Glutamatergic neuron (in vitro differentiated cells): ENCODE data around the gene MATK. TPM values are rescaled to one million over a fixed set of nuclear protein-coding genes. Genes with fewer than 3 reads are reported as not detected.

Experiments
- DNase-seq: peaks from one replicate; pipeline ENCODE4 v3.0.0; 2022
- H3K27ac Mint-ChIP-seq: one replicate; pipeline ENCODE4 v1.8.0; 2020; ENCODE audit warnings: mild to moderate bottlenecking, mixed read lengths, inconsistent platforms; ENCODE audit not compliant: unreplicated experiment
- H3K27me3 Mint-ChIP-seq: one replicate; pipeline ENCODE4 v1.8.0; 2020; ENCODE audit warnings: mild to moderate bottlenecking, moderate library complexity, mixed read lengths, inconsistent platforms; ENCODE audit not compliant: unreplicated experiment
- H3K36me3 Mint-ChIP-seq: one replicate; pipeline ENCODE4 v1.8.0; 2020; ENCODE audit warnings: mild to moderate bottlenecking, mixed read lengths, inconsistent platforms; ENCODE audit not compliant: unreplicated experiment
- H3K4me1 Mint-ChIP-seq: one replicate; pipeline ENCODE4 v1.8.0; 2020; ENCODE audit warnings: mild to moderate bottlenecking, low read depth, mixed read lengths, inconsistent platforms; ENCODE audit not compliant: unreplicated experiment
- H3K4me3 Mint-ChIP-seq: one replicate; pipeline ENCODE4 v1.8.0; 2020; ENCODE audit warnings: mild to moderate bottlenecking, mixed read lengths, inconsistent platforms; ENCODE audit not compliant: unreplicated experiment
- H3K9me3 Mint-ChIP-seq: one replicate; pipeline ENCODE4 v1.8.0; 2020; ENCODE audit warnings: mild to moderate bottlenecking, moderate library complexity, mixed read lengths, inconsistent platforms; ENCODE audit not compliant: unreplicated experiment
- total RNA-seq: library from RNA; stranded (reverse); fragmentation: NEBNext Ultra II Directional; extraction: Animal tissue kit (Norgen Biotek cat#: 25700); gene quantifications from one replicate; pipeline ENCODE4 v1.2.1, GENCODE V29; 2021; ENCODE audit not compliant: unreplicated experiment
- TF ChIP-seq, protein P1 (sequence below): fragments of 200-600 bp; sonication (generic); IDR thresholded peaks from one replicate; pipeline ENCODE4 v1.5.0; 2021; ENCODE audit not compliant: partially characterized antibody, unreplicated experiment

MATK gene
- total RNA-seq, 1 donor from 2014 or later = not detected

DNA sequence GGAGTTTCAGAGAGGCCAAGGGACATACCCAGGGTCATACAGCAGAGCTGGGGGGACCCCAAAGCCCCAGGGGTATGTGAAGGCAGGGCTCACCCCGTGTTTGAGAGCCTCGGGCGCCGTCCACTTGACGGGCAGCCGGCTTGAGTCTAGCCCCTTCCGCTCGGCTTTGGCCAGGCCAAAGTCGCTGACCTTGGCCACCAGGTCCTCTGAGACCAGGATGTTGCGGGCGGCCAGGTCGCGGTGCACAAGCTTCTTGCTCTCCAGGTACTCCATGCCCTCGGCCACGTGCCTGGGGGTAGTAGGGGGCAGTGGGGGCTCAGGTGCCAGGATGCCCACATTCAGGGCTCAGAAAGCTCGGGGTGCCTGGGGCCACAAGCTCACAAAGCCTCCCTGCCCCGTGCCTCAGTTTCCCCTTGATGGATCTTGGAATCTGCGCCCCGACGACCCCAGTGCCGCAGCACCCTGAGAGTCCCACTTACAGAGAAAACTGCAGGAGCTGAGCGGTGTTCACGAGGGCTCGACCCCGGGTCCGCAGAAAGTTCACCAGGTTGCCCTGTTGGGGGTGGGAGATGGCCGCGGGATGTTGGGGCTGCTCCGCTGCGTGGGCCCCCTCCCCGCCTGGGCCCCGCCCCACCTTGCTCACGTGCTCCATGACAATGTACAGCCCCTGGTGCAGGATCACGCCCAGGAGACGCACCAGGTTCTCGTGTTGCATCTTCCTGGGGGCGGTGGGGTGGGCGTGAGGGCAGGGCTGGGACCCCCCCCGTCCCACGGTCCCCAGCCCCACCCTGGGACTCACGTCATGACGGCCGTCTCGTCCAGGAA, 7.1 kb downstream of the MATK start:
- H3K36me3 Mint-ChIP-seq = peaks cover 13% of the 10 kb centered on the region
- H3K27me3 Mint-ChIP-seq = peaks cover 20% of the 10 kb centered on the region
- TF ChIP-seq, protein P1, sequence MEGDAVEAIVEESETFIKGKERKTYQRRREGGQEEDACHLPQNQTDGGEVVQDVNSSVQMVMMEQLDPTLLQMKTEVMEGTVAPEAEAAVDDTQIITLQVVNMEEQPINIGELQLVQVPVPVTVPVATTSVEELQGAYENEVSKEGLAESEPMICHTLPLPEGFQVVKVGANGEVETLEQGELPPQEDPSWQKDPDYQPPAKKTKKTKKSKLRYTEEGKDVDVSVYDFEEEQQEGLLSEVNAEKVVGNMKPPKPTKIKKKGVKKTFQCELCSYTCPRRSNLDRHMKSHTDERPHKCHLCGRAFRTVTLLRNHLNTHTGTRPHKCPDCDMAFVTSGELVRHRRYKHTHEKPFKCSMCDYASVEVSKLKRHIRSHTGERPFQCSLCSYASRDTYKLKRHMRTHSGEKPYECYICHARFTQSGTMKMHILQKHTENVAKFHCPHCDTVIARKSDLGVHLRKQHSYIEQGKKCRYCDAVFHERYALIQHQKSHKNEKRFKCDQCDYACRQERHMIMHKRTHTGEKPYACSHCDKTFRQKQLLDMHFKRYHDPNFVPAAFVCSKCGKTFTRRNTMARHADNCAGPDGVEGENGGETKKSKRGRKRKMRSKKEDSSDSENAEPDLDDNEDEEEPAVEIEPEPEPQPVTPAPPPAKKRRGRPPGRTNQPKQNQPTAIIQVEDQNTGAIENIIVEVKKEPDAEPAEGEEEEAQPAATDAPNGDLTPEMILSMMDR = no peak
- H3K27ac Mint-ChIP-seq = no peak overlapping the region
- H3K9me3 Mint-ChIP-seq = peaks cover 11% of the 10 kb centered on the region
- no peak for DNase-seq
- no peak overlapping the region for H3K4me3 Mint-ChIP-seq
- no peaks in the 10 kb centered on the region for H3K4me1 Mint-ChIP-seq

DNA sequence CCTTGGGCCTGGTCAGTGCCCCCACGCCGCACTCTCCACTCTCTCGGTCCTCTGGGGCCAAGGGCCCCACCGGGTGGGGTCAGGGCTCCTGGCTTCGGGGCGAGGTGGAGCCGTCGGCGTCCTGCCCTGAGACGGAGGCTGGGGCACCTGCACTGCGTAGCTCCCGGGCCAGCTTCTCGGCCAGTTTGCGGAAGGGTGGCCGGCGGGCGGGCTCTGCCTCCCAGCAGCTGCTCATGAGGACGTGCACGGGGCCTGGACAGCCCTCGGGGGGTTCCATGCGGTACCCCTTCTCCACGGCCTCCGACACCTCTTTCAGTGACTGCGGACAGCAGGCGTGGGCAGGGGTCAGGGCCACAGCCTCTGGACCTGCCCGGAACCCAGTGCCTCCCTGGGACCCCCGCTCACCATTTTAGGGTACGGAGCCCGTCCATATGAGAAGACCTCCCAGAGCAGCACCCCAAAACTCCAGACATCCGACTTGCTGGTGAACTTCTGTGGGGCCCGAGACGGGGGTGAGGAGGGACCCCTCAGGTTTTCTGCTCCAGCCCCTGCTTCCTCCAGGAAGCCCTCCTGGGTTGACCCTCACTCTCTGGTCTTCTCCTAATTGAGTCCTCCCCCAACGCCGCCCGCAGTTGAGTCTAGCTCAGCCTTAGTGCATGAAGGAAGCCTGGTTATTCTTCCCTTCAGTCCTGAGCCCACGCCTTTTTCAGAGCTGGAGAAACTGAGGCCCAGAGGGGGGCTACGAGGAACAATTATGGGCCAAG, 7.9 kb downstream of the MATK start:
- Mint-ChIP-seq H3K36me3 (peaks cover 13% of the 10 kb centered on the region), H3K4me3 (no peak overlapping the region), H3K9me3 (peaks cover 11% of the 10 kb centered on the region), H3K27ac (no peak overlapping the region), H3K4me1 (no peaks in the 10 kb centered on the region), H3K27me3 (peaks cover 20% of the 10 kb centered on the region)
- no peak for DNase-seq
- TF ChIP-seq, protein P1 = no peak

DNA sequence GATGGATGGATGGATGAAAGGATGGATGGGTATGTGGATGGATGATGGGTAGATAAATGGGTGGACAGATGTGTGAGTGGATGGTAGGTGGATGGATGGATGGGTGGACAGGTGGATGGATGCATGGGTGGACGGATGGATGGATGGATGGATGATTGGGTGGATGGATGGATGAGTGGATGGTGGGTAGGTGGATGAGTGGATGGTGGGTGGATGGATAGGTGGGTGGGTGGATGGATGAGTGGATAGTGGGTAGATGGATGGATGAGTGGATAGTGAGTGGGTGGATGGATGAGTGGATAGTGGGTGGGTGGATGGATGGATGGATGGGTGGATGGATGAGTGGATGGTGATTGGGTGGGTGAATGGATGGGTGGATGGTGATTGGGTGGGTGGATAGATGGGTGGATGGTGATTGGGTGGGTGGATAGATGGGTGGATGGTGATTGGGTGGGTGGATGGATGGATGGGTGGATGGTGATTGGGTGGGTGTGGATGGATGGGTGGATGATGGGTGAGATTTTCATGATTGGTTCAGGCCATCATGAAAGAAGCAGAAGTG, 9.6 kb downstream of the MATK start:
- peaks cover 12% of the 10 kb centered on the region for H3K27me3 Mint-ChIP-seq
- no peak overlapping the region for H3K27ac Mint-ChIP-seq
- DNase-seq = no peak

DNA sequence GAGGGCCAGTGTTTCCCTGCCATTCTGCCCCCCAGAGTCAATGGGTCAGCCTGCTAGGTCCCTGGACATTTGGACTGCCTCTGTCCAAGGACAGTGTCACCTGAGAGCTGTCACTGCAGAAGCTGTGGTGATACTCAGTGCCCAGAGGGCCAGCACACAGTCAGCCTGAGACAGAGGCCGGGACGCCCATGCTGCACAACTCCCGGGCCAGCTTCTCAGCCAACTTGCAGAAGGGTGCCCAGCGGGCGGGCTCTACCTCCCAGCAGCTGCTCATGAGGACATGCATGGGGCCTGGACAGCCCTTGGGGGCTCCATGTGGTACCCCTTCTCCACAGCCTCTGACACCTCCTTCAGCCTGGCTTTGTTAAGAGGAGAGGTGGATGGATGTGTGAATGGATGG, 10.3 kb downstream of the MATK start:
- Mint-ChIP-seq H3K27me3 (peaks cover 12% of the 10 kb centered on the region), H3K9me3 (peaks cover 5% of the 10 kb centered on the region), H3K4me3 (no peak overlapping the region), H3K4me1 (no peaks in the 10 kb centered on the region), H3K36me3 (no peaks in the 10 kb centered on the region), H3K27ac (no peak overlapping the region)
- DNase-seq = no peak
- TF ChIP-seq, protein P1 = no peak

More for the DNA sequence above, 9.6 kb downstream of the MATK start:
- peaks cover 4% of the 10 kb centered on the region for H3K36me3 Mint-ChIP-seq
- peaks cover 10% of the 10 kb centered on the region for H3K9me3 Mint-ChIP-seq
- no peak overlapping the region for H3K4me3 Mint-ChIP-seq
- H3K4me1 Mint-ChIP-seq = no peaks in the 10 kb centered on the region
- TF ChIP-seq, protein P1 = no peak

DNA sequence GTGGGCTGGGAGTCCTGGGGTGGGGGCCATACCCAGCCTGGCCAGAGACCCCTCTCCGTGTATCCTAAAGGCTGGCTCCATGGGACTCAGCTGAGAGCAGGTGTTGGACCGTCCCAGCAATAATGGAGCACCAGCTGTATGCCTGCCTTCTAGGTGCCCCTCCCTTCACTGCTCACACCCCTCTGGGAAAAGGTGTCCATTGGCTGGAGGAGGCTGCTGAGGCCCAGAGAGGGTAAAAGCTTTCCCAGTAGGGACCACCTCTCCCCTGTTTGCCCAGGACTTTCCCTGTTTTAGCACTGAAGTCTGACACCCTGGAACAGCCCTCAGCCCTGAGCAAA, 10.8 kb downstream of the MATK start:
- Mint-ChIP-seq H3K27ac (no peak overlapping the region), H3K36me3 (no peaks in the 10 kb centered on the region), H3K4me3 (no peak overlapping the region), H3K9me3 (peaks cover 4% of the 10 kb centered on the region), H3K4me1 (no peaks in the 10 kb centered on the region), H3K27me3 (peaks cover 10% of the 10 kb centered on the region)
- DNase-seq = no peak
- TF ChIP-seq, protein P1 = no peak
